22Rv1 (cell line): ENCODE results near the gene TCHP.

ENCODE experiments used
- ZFX ChIP-seq: fragments of 450-650 bp; IDR thresholded peaks from 2 replicates; pipeline ENCODE4 v1.6.1; 2017; ENCODE audit warnings: antibody characterized with exemption, borderline replicate concordance
- TF ChIP-seq, protein P1 (sequence below): fragments of 450-650 bp; IDR thresholded peaks from 2 replicates; pipeline ENCODE4 v1.5.1; 2017; ENCODE audit warnings: mild to moderate bottlenecking

DNA sequence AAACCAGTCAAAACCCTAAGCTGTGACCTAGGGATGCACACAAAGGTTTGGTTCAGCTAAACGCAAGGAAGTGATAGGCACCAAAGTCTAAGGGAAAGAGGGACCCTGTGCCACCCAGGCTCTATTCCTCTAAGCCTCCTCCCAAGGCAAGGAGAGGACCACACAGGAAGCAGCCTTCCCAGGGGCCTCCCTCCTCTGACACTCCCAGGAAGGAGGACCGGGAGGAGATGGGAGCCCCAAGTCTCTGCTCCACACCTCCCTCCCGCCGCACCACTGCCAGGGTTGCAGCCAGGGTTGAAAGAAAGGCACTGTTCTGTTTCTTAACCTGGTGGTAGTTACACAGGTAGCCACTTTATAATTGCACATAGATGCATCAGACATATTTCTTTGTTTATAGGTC, 21.9 kb downstream of the TCHP start:
- TF ChIP-seq, protein P1, sequence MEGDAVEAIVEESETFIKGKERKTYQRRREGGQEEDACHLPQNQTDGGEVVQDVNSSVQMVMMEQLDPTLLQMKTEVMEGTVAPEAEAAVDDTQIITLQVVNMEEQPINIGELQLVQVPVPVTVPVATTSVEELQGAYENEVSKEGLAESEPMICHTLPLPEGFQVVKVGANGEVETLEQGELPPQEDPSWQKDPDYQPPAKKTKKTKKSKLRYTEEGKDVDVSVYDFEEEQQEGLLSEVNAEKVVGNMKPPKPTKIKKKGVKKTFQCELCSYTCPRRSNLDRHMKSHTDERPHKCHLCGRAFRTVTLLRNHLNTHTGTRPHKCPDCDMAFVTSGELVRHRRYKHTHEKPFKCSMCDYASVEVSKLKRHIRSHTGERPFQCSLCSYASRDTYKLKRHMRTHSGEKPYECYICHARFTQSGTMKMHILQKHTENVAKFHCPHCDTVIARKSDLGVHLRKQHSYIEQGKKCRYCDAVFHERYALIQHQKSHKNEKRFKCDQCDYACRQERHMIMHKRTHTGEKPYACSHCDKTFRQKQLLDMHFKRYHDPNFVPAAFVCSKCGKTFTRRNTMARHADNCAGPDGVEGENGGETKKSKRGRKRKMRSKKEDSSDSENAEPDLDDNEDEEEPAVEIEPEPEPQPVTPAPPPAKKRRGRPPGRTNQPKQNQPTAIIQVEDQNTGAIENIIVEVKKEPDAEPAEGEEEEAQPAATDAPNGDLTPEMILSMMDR = no peak
- TF ChIP-seq ZFX = no peak
